SK-N-SH treated with all-trans-retinoic acid at 6 μM for 48 hours (cell line): ENCODE measurements around the gene WSCD2.

Experiments used
- GLIS3 ChIP-seq: fragments of 250-450 bp; sonication (Bioruptor Pico); IDR thresholded peaks from 2 replicates; pipeline ENCODE4 v1.5.0; 2020; ENCODE audit warnings: mild to moderate bottlenecking, moderate library complexity
- PATZ1 ChIP-seq: fragments of 250-450 bp; sonication (Bioruptor Pico); IDR thresholded peaks from 2 replicates; pipeline ENCODE4 v1.8.0; 2020; ENCODE audit warnings: mild to moderate bottlenecking, moderate library complexity, borderline replicate concordance
- TCF4 ChIP-seq: fragments of 250-450 bp; sonication (Bioruptor Pico); IDR thresholded peaks from 2 replicates; pipeline ENCODE4 v1.8.0; 2021; ENCODE audit warnings: mild to moderate bottlenecking, moderate library complexity, borderline replicate concordance
- TF ChIP-seq, protein P1 (sequence below): fragments of 250-450 bp; sonication (Bioruptor Pico); IDR thresholded peaks from 2 replicates; pipeline ENCODE4 v1.5.1; 2020; ENCODE audit warnings: low read depth, mild to moderate bottlenecking, moderate library complexity

DNA sequence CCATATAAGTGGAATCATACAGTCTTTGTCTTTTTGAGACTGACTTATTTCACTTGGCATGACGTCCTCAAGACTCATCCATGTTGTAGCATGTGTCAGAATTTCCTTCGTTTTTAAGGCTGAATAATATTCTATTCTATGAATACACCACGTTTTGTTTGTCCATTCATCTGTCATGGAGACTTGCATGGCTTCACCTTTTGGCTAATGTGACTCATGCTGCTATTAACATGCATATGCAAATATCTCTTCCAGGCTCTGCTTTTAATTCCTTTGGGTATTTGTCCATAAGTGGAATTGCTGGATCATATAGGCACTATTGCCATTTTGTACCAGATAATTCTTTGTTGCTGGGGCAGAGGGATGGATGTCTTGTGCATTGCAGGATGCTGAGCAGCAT lies 19.6 kb upstream of the WSCD2 start:
- TF ChIP-seq TCF4 (CRISPR knock-in tag) (no peak), PATZ1 (no peak), GLIS3 (CRISPR knock-in tag) (no peak)
- TF ChIP-seq, protein P1, sequence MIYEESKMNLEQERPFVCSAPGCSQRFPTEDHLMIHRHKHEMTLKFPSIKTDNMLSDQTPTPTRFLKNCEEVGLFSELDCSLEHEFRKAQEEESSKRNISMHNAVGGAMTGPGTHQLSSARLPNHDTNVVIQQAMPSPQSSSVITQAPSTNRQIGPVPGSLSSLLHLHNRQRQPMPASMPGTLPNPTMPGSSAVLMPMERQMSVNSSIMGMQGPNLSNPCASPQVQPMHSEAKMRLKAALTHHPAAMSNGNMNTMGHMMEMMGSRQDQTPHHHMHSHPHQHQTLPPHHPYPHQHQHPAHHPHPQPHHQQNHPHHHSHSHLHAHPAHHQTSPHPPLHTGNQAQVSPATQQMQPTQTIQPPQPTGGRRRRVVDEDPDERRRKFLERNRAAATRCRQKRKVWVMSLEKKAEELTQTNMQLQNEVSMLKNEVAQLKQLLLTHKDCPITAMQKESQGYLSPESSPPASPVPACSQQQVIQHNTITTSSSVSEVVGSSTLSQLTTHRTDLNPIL (CRISPR knock-in tag), result no peak
